GM12872 (cell line): ENCODE data around the gene NID1.

Source experiments
- TF ChIP-seq, protein P1 (sequence below): IDR thresholded peaks from 3 replicates; pipeline ENCODE4 v1.5.1; 2011; ENCODE audit warnings: low read depth, mild to moderate bottlenecking, low read length, moderate library complexity; ENCODE audit not compliant: insufficient read depth

NID1 gene

DNA sequence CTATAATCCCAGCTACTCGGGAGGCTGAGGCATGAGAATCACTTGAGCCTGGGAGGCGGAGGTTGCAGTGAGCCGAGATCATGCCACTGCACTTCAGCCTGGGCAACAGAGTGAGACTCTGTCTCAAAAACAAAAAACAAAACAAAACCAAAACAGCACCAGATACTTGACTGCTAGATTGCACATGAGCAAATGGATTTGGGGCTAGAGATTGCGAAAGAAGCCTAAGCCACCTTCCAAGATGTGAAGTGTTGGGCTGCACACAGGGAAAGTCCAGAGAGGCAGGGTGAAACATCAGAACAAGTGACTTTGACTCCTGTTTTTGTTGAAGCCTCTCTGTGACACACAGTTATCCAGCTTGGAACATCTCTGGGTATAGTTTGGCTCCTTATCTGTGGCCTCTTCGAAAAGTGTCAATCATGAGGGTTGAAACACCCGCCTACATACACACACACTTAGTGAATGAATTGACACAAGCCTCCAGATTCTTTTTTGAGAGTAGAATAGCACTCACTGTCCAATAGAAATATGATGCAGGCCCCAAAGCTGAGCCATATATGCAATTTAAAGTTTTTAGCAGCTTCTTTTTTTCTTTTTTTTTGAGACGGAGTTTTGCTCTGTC is 43.2 kb upstream of the NID1 start:
- TF ChIP-seq, protein P1, sequence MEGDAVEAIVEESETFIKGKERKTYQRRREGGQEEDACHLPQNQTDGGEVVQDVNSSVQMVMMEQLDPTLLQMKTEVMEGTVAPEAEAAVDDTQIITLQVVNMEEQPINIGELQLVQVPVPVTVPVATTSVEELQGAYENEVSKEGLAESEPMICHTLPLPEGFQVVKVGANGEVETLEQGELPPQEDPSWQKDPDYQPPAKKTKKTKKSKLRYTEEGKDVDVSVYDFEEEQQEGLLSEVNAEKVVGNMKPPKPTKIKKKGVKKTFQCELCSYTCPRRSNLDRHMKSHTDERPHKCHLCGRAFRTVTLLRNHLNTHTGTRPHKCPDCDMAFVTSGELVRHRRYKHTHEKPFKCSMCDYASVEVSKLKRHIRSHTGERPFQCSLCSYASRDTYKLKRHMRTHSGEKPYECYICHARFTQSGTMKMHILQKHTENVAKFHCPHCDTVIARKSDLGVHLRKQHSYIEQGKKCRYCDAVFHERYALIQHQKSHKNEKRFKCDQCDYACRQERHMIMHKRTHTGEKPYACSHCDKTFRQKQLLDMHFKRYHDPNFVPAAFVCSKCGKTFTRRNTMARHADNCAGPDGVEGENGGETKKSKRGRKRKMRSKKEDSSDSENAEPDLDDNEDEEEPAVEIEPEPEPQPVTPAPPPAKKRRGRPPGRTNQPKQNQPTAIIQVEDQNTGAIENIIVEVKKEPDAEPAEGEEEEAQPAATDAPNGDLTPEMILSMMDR: no peak

DNA sequence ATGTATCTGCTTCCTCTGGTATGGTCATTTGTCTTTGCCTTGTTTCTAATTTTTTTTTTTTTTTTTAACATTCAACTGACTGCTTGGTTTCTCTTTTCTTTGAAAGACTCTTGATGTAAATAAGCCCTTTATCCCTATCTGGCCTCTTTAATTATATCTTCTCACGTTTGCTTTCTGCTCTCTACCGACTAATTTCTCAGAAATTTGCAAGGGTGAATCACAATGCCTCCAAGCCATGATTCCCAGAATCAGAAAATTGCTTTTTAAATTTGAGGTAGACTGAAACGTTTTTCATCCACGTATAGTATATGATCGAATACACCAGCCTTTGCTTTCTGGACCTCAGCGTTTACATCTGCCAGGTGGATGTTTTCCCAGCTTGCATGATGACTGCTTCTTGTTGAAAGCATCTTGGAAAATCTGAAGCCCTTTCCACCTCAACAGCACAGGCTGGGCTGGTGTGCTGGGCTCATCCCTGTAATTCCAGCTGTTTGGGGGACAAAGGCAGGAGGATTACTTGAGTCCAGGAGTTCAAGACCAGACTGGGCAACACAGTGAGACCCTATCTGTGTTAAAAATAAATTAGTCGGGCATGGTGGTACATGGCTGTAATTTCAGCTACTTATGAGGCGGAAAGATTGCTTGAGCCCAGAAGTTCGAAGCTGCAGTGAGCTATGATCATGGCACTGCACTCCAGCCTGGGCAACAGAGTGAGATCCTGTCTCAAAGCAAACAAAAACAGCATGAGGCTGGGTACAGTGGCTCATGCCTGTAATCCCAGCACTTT is 42.4 kb upstream of the NID1 start:
- TF ChIP-seq, protein P1: no peak

DNA sequence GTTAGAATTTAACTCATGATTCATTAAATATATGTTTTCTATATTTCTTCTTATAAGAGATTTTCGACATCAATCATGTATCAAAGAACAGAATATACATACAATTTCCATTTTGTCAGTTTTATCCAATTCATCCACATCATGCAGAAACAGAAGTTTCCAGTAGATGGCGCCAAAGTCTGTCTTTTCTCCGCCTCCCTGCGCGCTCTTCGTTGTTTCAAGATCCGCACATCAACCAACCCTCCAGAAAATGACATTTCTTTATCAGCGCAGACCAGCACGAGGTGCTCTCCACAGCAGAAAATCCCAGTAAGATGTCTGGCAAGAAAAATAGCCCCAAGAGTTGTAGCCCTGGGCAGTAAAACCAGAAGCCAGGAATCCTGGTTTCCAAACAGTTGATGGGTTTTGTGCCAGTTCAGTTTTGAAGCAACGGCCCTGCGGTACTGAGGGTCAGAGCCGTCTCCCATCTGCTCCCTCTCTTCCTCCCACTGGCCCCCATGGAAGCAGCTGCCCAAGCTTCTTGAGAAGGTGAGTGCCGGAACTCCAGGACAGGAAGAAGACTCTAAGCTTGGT is 38.8 kb upstream of the NID1 start:
- TF ChIP-seq, protein P1: peak; percentile 64

DNA sequence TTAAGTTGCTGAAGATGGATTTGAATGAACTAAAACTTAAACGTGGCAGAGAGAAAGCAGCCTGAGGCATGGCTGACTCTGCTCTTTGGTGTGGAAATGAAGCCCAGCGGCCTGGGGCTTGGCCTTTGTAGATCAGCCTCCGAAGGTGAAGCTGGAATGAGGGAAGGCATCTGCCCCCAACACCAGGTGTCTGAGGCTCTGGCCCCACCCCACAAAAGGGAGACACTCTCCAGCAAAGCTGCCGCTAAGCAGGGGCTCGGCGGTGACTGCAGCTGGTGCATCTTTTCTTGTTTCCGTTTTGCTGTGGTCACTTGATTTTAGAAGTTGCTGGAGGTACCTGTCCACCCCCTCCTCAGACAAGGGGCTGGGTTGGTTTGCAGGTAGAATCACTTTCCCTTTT is 38.2 kb upstream of the NID1 start:
- TF ChIP-seq, protein P1: no peak; the same call in 2 of the 3 replicates

DNA sequence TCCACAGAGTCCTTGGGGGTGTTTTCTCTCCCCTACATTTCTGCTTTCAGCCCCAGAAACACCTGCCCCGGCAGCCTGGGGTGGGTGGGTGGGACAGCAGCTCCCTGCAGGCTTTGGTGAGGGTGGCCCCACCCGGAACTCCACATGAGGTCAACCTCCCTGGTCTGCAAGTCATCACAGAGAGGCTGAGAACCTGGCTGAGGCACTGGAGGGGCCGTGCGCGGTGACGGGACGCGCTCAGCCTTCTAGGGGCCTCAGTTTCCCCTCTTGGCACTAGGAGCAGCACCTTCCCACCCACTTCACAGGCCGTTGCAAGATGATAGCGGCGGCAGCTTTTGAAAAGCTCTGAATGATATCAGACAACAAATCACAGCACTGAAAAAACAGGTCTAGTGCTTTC is 37.7 kb upstream of the NID1 start:
- TF ChIP-seq, protein P1: no peak

DNA sequence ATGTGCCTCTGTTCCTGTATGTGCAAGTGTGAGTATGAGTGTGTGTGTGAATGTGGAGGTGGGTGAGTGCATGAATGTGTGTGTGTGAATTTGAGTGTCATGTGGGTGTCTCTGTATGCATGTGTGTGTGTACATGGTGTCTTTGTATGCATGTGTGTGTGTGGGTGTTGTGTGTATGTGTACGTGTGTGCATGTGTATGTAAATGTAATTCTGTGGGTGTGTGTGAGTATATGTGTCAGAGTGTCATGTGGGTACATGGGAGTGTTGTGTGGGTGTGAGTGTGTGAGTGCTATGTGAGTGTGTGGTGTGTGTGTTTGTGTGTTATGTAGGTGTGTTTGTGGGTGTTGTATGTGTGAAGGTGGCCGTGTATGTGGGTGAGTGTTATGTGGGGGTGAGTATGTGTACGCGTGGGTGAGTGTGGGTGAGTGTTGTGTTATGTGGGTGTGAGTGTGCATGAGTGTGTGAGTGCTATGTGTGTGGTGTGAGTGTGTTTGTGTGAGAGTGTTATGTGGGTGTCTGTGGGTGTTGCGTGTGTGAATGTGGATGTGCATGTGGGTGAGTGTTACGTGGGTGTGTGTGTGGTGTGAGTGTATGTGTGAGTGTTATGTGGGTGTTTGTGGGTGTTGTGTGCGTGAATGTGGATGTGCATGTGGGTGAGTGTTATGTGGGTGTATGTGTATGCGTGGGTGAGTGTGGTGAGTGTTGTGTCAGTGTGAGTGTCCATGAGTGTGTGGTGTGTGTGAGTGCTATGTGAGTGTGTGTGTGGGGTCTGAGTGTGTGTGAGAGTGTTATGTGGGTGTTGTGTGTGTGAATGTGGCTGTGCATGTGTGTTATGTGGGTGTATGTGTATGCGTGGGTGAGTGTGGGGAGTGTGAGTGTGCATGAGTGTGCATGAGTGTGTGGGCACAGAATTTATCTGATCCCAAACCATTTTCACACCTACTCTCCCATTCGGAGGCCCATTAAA is 36.6 kb upstream of the NID1 start:
- TF ChIP-seq, protein P1: no peak
